ENCODE results near the gene C10orf90.
"Not testable (repeated sequence)": the region's sequence is repeated elsewhere in the genome, so short reads cannot be mapped to it uniquely, and the experiment has no call there.

The C10orf90 gene

DNA sequence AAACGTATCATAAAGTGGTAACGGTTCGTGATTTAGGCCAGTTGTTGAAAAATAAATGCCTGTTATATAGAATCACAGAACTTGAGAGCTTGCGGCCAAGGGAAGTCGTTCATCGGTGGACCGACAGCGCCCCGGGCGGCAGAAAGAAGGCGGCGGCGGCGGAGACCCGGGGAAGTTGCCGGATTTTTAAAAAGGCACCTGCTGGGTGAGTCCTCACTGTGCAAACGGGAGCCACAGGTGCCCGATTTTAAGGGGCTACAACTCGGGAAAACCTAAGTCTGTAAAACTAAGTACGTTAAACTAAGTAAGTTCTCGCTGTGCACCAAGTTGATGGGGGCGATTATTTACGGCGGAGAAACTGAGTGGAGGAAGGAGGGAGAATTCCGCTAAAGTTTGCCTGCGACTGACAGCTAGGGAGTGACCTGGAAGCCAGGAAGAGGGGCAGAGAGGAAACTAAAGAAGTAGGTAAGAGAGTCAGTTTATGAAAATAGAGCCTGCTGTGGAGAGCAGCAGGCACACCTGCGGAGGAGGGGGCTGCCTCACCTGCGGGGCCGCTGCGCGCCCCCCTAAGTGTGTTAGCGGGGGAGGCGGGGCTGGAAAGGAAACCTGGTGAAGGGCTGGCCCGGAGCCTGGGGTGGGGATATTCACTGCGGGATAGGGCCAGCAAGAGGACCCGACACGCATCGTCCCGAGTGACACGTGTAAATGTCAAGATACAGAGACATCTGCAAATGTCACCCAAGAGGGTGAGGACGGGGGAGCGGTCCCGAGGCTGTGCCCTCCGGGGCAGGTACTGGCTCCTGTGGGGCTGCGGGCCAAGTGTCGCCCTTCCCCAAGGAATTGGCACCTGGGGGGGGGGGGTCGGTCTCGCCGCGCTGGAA is 283.2 kb downstream of the C10orf90 start:
- peak; percentile 21 for DNase-seq

DNA sequence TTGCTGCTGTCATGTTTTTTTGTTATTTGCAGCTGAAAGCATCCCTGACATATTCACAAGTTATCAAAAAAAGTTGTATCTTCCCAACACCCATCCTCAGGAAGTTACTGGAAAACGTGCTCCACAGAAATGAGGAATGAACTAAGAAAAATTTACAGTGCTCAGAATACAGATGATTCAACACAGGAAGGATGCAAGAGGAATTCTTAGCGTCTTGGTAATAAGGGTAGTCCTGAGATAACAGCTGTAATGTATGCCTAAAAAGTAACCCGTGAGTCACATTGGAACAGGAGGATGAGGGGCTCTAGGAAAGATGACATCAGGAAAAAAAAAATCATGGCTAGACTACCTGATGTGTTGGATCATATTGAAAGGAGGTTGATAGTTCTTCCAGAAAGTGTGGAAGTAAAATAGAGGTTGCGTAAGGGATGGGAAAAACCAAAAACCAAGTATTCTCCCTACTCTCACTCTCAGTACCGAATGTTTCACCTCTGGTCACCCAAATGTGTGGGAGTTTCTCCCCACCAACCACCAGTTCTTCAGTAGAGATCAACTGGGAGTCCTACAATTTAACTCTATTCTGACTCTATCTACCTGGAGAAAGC is 286.1 kb downstream of the C10orf90 start:
- DNase-seq: no peak

DNA sequence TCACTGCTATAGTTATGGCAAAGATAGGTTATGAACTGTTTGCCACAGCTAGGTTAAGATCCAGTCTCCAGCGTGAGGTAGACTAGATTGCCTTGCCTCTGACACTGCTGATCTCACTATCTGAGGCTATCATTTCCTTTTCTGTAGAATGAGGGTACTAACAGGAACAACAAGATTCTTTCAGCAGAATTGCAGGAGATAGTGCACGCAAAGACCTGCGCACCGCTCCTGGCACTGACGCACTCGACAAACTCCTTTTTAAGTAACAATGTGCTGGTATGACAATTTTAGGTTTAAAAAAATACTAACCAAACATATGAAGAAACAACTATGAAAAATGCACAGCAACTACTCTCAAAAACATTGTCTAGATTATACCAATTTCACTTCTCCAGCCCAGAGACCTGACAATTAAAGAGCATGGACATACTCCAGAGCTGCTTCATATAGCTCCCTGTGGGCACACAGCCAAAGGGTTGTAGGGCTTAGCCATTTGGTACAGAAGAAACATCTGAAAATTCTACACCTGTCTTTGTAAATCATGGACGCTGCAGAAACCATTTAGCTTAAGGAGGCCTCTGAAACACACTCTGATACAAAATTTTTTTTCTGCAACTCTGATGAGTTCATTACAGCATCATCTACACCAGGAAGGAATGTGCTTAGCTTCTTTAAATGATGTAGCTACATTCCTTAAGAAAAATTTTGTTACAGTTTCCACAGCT is 290.0 kb downstream of the C10orf90 start:
- DNase-seq: no peak

DNA sequence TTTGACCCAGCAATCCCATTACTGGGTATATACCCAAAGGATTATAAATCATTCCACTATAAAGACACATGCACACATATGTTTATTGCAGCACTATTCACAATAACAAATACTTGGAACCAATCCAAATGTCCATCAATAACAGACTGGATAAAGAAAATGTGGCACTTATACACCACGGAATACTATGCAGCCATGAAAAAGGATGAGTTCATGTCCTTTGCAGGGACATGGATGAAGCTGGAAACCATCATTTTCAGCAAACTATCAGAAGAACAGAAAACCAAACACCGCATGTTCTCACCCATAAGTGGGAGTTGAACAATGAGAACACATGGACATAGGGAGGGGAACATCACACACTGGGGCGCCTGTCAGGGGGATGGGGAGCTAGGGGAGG is 291.3 kb downstream of the C10orf90 start:
- not testable (repeated sequence) for DNase-seq

DNA sequence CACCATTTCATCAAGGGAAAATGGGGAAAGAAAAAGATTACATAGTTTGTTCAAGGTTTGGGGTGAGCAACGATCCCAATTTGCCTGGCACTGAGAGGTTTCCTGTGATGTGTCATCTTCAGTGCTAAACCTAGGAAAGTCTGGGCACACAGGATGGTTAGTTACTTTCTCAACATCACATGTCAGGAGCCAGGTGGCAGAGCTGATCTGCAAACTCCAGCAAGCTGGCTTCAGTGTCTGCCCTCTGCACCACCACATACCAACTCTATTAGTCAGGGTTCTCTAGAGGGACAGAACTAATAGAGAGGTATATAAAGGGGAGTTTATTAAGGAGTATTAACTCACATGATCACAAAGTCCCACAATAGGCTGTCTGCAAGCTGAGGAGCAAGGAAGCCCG is 293.5 kb downstream of the C10orf90 start:
- DNase-seq: no peak

DNA sequence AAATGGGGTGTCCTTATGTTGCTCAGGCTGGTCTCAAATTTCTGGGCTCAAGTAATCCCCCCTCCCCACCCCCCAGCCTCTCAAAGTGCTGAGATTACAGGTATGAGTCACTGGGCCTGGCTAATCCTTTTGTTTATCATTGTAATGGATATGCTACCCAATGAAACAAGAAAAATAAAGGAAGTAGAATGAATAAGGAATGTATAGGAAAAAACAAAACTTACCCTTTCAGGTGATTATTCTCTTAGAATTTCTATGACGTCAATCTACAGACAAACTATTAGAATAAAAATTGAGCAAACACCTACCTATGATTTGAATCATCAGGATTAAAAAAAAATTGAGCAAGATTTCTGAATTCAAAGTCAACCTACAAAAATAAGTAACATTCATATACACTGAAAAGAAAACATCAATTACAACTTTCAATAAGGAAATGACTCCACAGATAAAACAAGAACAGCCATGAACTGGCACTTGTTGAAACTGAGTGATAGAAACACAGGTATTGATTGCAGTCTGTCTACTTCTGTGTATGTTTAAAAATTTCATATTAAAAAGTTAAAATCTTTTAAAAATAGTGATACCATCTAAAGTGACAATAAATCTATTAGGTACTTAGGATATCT is 294.5 kb downstream of the C10orf90 start:
- DNase-seq: no peak

DNA sequence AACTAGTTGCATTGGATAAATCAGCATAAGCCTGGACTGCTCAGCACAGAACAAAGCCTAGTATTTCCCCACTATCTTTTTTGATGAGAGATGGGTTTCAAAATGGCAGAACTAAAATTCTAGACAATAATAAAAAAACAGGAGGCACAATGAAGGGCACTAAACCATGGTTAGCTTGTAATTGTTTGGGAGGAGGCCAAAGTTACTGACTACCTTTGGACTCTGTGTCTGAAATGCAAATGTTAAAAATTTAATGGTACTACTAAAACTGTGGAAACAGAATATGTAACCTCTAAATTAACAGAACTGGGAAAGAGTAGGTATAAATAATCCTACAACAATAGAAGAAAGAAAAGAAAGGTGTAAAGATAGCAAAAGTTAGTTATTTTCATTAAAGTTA is 295.2 kb downstream of the C10orf90 start:
- DNase-seq: no peak

Measured in T-helper 9 cell (primary cell).